ENCODE results near the gene CLEC17A.
"Not testable (repeated sequence)": the region's sequence is repeated elsewhere in the genome, so short reads cannot be mapped to it uniquely, and the experiment has no call there.

The CLEC17A gene

GRCh38 chr19:14582894-14583340 lies at the start of gene CLEC17A:
TSS of gene CLEC17A (plus strand) at chr19:14583084. CDS start at chr19:14583161, 77 bp downstream.
- no peak for DNase-seq

GRCh38 chr19:14533450-14533849 lies 49.4 kb upstream of the CLEC17A start:
- DNase-seq = no peak

- DNase-seq = peak; percentile 39 to 41
Measured at GRCh38 chr19:14536926-14537692, 45.8 kb upstream of the CLEC17A start.

GRCh38 chr19:14540741-14541525 lies 42.0 kb upstream of the CLEC17A start:
- DNase-seq = no peak

GRCh38 chr19:14541979-14542378 lies 40.9 kb upstream of the CLEC17A start:
- not testable (repeated sequence) for DNase-seq

- no peak for DNase-seq
Measured at GRCh38 chr19:14542711-14543328, 40.1 kb upstream of the CLEC17A start.

GRCh38 chr19:14544047-14544446 lies 38.8 kb upstream of the CLEC17A start:
- no peak for DNase-seq

- no peak for DNase-seq
Measured at GRCh38 chr19:14544977-14545715, 37.7 kb upstream of the CLEC17A start.

GRCh38 chr19:14545716-14546082 lies 37.2 kb upstream of the CLEC17A start:
- DNase-seq = no peak

GRCh38 chr19:14550201-14550754 lies 32.6 kb upstream of the CLEC17A start:
- no peak for DNase-seq

- peak; percentile 56 to 74 for DNase-seq
Measured at GRCh38 chr19:14551134-14552005, 31.5 kb upstream of the CLEC17A start.

- DNase-seq = not testable (repeated sequence)
Measured at GRCh38 chr19:14552006-14552360, 30.9 kb upstream of the CLEC17A start.

GRCh38 chr19:14553042-14553938 lies 29.6 kb upstream of the CLEC17A start:
- no peak for DNase-seq

GRCh38 chr19:14553939-14554243 lies 29.0 kb upstream of the CLEC17A start:
- DNase-seq = no peak

GRCh38 chr19:14554382-14554812 lies 28.5 kb upstream of the CLEC17A start:
- DNase-seq = no peak

GRCh38 chr19:14555918-14556661 lies 26.8 kb upstream of the CLEC17A start:
- DNase-seq = no peak

- peak; percentile 60 to 74 for DNase-seq
Measured at GRCh38 chr19:14556662-14557188, 26.2 kb upstream of the CLEC17A start.

GRCh38 chr19:14558370-14559066 lies 24.4 kb upstream of the CLEC17A start:
- DNase-seq = no peak

All from stimulated activated CD4-positive, alpha-beta T cell treated with anti-CD3 and anti-CD28 coated beads, Interleukin-4, amount 100 ng/mL, for 4 hours (primary cell).